Esophagus squamous epithelium (tissue), 4 donors: ENCODE measurements around the gene SAMM50.

Experiments used
- CTCF ChIP-seq, 6 experiments: fragments of 450-650 bp in 4 of 6; fragments of 200-600 bp in 2 of 6; sonication (generic) in 2 of 6; IDR thresholded peaks; one replicate each; pipeline ENCODE4 v1.5.1; 2016 to 2019; ENCODE audit warnings: antibody characterized with exemption in 6 of 6, mild to moderate bottlenecking in 4 of 6, moderate library complexity in 4 of 6
- POLR2A ChIP-seq, 4 donors: fragments of 450-650 bp; IDR thresholded peaks; one replicate each; pipeline ENCODE4 v1.6.1; 2017; ENCODE audit warnings: antibody characterized with exemption in 4 of 4, mild to moderate bottlenecking in 4 of 4, moderate library complexity in 3 of 4

- TF ChIP-seq POLR2A (IDR thresholded peaks at IDR 0.05) (no peak), CTCF (IDR thresholded peaks at IDR 0.05) (no peak)
Observed at GRCh38 chr22:44005524-44005923, 50.3 kb downstream of the SAMM50 start.
